Vagina (tissue), 2 donors: ENCODE data around the gene ZNF813.
"Not testable (repeated sequence)": the region's sequence is repeated elsewhere in the genome, so short reads cannot be mapped to it uniquely, and the experiment has no call there.

Experiments used
- CTCF ChIP-seq, 3 experiments: fragments of 450-650 bp in 2 of 3; fragments of 200-600 bp in 1 of 3; sonication (generic) in 1 of 3; IDR thresholded peaks; one replicate each; pipeline ENCODE4 v1.5.1; 2017 to 2019; ENCODE audit warnings: antibody characterized with exemption in 3 of 3, mild to moderate bottlenecking in 2 of 3, moderate library complexity in 2 of 3
- POLR2A ChIP-seq, 2 donors: fragments of 450-650 bp; IDR thresholded peaks; one replicate each; pipeline ENCODE4 v1.6.1; 2017; ENCODE audit warnings: antibody characterized with exemption in 2 of 2, mild to moderate bottlenecking in 2 of 2, moderate library complexity in 2 of 2
- POLR2AphosphoS5 ChIP-seq, 2 donors: sonication (generic); formaldehyde crosslinking; IDR thresholded peaks; one replicate each; pipeline ENCODE4 v1.9.0; 2017; ENCODE audit warnings: antibody characterized with exemption in 2 of 2, mild to moderate bottlenecking in 2 of 2, low read depth in 1 of 2; ENCODE audit not compliant: insufficient read depth in 1 of 2

GRCh38 chr19:53474832-53475231 is 7.3 kb downstream of the ZNF813 start:
- TF ChIP-seq CTCF (IDR thresholded peaks at IDR 0.05); POLR2AphosphoS5 (IDR thresholded peaks at IDR 0.05; ENCODE audit: insufficient read depth in 1 of 2, low read depth in 1 of 2); POLR2A (IDR thresholded peaks at IDR 0.05): not testable (repeated sequence)
